BLaER1 (cell line): Measurements from ENCODE around the gene SQOR.

ENCODE experiments used
- H3K27ac ChIP-seq: shearing (Covaris generic); formaldehyde crosslinking; 2 replicates; pipeline ENCODE4 v1.8.1; 2022
- H3K27me3 ChIP-seq: shearing (Covaris generic); formaldehyde crosslinking; 2 replicates; pipeline ENCODE4 v1.8.1; 2022
- H3K36me3 ChIP-seq: shearing (Covaris generic); formaldehyde crosslinking; 2 replicates; pipeline ENCODE4 v1.8.1; 2022
- H3K4me1 ChIP-seq: shearing (Covaris generic); formaldehyde crosslinking; 2 replicates; pipeline ENCODE4 v1.8.1; 2022
- H3K4me2 ChIP-seq: shearing (Covaris generic); formaldehyde crosslinking; 2 replicates; pipeline ENCODE4 v1.8.1; 2022
- H3K4me3 ChIP-seq: shearing (Covaris generic); formaldehyde crosslinking; 2 replicates; pipeline ENCODE4 v1.8.1; 2022
- H3K9ac ChIP-seq: shearing (Covaris generic); formaldehyde crosslinking; 2 replicates; pipeline ENCODE4 v1.8.1; 2022
- H3K9me3 ChIP-seq: shearing (Covaris generic); formaldehyde crosslinking; 2 replicates; pipeline ENCODE4 v1.8.1; 2022
- H4K20me1 ChIP-seq: shearing (Covaris generic); formaldehyde crosslinking; 2 replicates; pipeline ENCODE4 v1.8.1; 2022
- Cebpa-rat ChIP-seq: shearing (Covaris generic); IDR thresholded peaks from 2 replicates; pipeline ENCODE4 v1.8.1; 2022

SQOR gene

GRCh38 chr15:45634432-45635190 is at the start of gene SQOR:
Gene SQOR (plus strand): TSS chr15:45635029. CDS start chr15:45658924, 23,895 bp downstream.
- Histone ChIP-seq H3K27ac (peak within 1 kb of the TSS; percentile 54), H3K4me3 (peak within 1 kb of the TSS; percentile 76), H3K4me2 (peak within 1 kb of the TSS; percentile 97), H3K27me3 (peaks cover 17% of the 10 kb centered on the region), H3K9ac (peak within 1 kb of the TSS; percentile 74), H3K9me3 (no peaks in the 10 kb centered on the region), H4K20me1 (no peaks in the 10 kb centered on the region), H3K4me1 (peaks cover 29% of the 10 kb centered on the region), H3K36me3 (no peaks in the 10 kb centered on the region)
- TF ChIP-seq Cebpa-rat = no peak

- H4K20me1 ChIP-seq = peaks cover 14% of the 10 kb centered on the region
- H3K4me1 ChIP-seq = peaks cover 31% of the 10 kb centered on the region
- H3K9me3 ChIP-seq = no peaks in the 10 kb centered on the region
- peak overlapping the region; percentile 91 for H3K4me2 ChIP-seq
- no peaks in the 10 kb centered on the region for H3K36me3 ChIP-seq
- H3K27me3 ChIP-seq = no peaks in the 10 kb centered on the region
- TF ChIP-seq Cebpa-rat = no peak
- H3K4me3 ChIP-seq = no peak overlapping the region
- H3K27ac ChIP-seq = no peak overlapping the region
- H3K9ac ChIP-seq = no peak overlapping the region
These were observed 49.6 kb upstream of the SQOR start for GRCh38 chr15:45585069-45585791.

- H3K9me3 ChIP-seq = no peaks in the 10 kb centered on the region
- H3K9ac ChIP-seq = peak overlapping the region; percentile 92
- peaks cover 14% of the 10 kb centered on the region for H4K20me1 ChIP-seq
- peak overlapping the region; percentile 91 for H3K4me2 ChIP-seq
- peaks cover 39% of the 10 kb centered on the region for H3K4me1 ChIP-seq
- TF ChIP-seq Cebpa-rat = no peak
- H3K27ac ChIP-seq = peak overlapping the region; percentile 96
- no peaks in the 10 kb centered on the region for H3K36me3 ChIP-seq
- peak overlapping the region; percentile 84 for H3K4me3 ChIP-seq
- H3K27me3 ChIP-seq = no peaks in the 10 kb centered on the region
These were observed 48.7 kb upstream of the SQOR start for GRCh38 chr15:45586125-45586524.

GRCh38 chr15:45586601-45587094 is 48.2 kb upstream of the SQOR start:
- peaks cover 14% of the 10 kb centered on the region for H4K20me1 ChIP-seq
- H3K4me3 ChIP-seq = peak overlapping the region; percentile 84
- no peaks in the 10 kb centered on the region for H3K27me3 ChIP-seq
- peaks cover 5% of the 10 kb centered on the region for H3K36me3 ChIP-seq
- H3K4me1 ChIP-seq = peaks cover 44% of the 10 kb centered on the region
- H3K4me2 ChIP-seq = peak overlapping the region; percentile 91
- TF ChIP-seq Cebpa-rat = no peak
- 0 out of 2 replicates have a peak, but pooled peaks cover 4% of the 10 kb centered on the region for H3K9me3 ChIP-seq
- peak overlapping the region; percentile 96 for H3K27ac ChIP-seq
- peak overlapping the region; percentile 92 for H3K9ac ChIP-seq

- H3K4me2 ChIP-seq = peak within 1 kb of the TSS; percentile 91
- H3K27ac ChIP-seq = peak within 1 kb of the TSS; percentile 96
- no peak for TF ChIP-seq Cebpa-rat
- no peaks in the 10 kb centered on the region for H3K27me3 ChIP-seq
- H3K9ac ChIP-seq = peak within 1 kb of the TSS; percentile 92
- H3K4me1 ChIP-seq = peaks cover 44% of the 10 kb centered on the region
- 0 out of 2 replicates have a peak, but pooled peaks cover 4% of the 10 kb centered on the region for H3K9me3 ChIP-seq
- peak within 1 kb of the TSS; percentile 84 for H3K4me3 ChIP-seq
- H4K20me1 ChIP-seq = peaks cover 14% of the 10 kb centered on the region
- peaks cover 11% of the 10 kb centered on the region for H3K36me3 ChIP-seq
These were observed 47.5 kb upstream of the SQOR start, which contains the start of gene BLOC1S6 for GRCh38 chr15:45587095-45587862. Gene BLOC1S6 (plus strand): TSS chr15:45587379. CDS start chr15:45587444, 65 bp downstream.

GRCh38 chr15:45587863-45588170 is 47.0 kb upstream of the SQOR start:
- H3K4me3 ChIP-seq = peak overlapping the region; percentile 84

GRCh38 chr15:45588219-45588875 is 46.5 kb upstream of the SQOR start:
- H4K20me1 ChIP-seq = peaks cover 14% of the 10 kb centered on the region
- H3K4me3 ChIP-seq = peak overlapping the region; percentile 84
- TF ChIP-seq Cebpa-rat = no peak
- H3K36me3 ChIP-seq = peaks cover 22% of the 10 kb centered on the region
- H3K9ac ChIP-seq = peak overlapping the region; percentile 92
- H3K9me3 ChIP-seq = peaks cover 12% of the 10 kb centered on the region; the same call in 1 of the 2 replicates
- H3K27ac ChIP-seq = peak overlapping the region; percentile 96
- H3K4me2 ChIP-seq = peak overlapping the region; percentile 91
- H3K27me3 ChIP-seq = no peaks in the 10 kb centered on the region
- H3K4me1 ChIP-seq = peaks cover 44% of the 10 kb centered on the region

More at GRCh38 chr15:45587863-45588170, 47.0 kb upstream of the SQOR start:
- TF ChIP-seq Cebpa-rat = no peak
- Histone ChIP-seq H3K9ac (peak overlapping the region; percentile 92), H3K4me2 (peak overlapping the region; percentile 91), H3K4me1 (peaks cover 44% of the 10 kb centered on the region), H3K27ac (peak overlapping the region; percentile 96), H3K27me3 (no peaks in the 10 kb centered on the region), H3K36me3 (peaks cover 16% of the 10 kb centered on the region), H4K20me1 (peaks cover 14% of the 10 kb centered on the region), H3K9me3 (peaks cover 9% of the 10 kb centered on the region; the same call in 1 of the 2 replicates)

GRCh38 chr15:45589256-45589655 is 45.6 kb upstream of the SQOR start:
- Histone ChIP-seq H3K4me1 (peaks cover 44% of the 10 kb centered on the region), H4K20me1 (peaks cover 14% of the 10 kb centered on the region), H3K4me3 (no peak overlapping the region), H3K27me3 (no peaks in the 10 kb centered on the region), H3K4me2 (peak overlapping the region; percentile 91), H3K9ac (0 out of 2 replicates have a peak overlapping the region, but pooled peaks have one; percentile 26), H3K9me3 (peaks cover 14% of the 10 kb centered on the region), H3K27ac (no peak overlapping the region), H3K36me3 (peaks cover 31% of the 10 kb centered on the region)
- TF ChIP-seq Cebpa-rat = no peak

- Histone ChIP-seq H3K4me1 (peaks cover 21% of the 10 kb centered on the region), H4K20me1 (peaks cover 2% of the 10 kb centered on the region; the same call in 1 of the 2 replicates), H3K4me3 (no peak overlapping the region), H3K4me2 (no peak overlapping the region), H3K36me3 (peaks cover 64% of the 10 kb centered on the region), H3K27me3 (no peaks in the 10 kb centered on the region), H3K9me3 (peaks cover 47% of the 10 kb centered on the region), H3K9ac (no peak overlapping the region), H3K27ac (no peak overlapping the region)
- TF ChIP-seq Cebpa-rat = no peak
These were observed 40.5 kb upstream of the SQOR start for GRCh38 chr15:45594319-45594718.
